Retinal pigment epithelial cell (primary cell): Measurements from ENCODE around the gene ATP5MK.

Experiments
- DNase-seq: peaks from one replicate; pipeline ENCODE4 v3.0.0-alpha.2; 2010; ENCODE audit warnings: low read depth
- H3K4me3 ChIP-seq: 2 replicates; pipeline ENCODE4 v1.5.1; 2011; ENCODE audit warnings: mild to moderate bottlenecking, low read length, control low read depth, moderate library complexity
- TF ChIP-seq, protein P1 (sequence below): conservative IDR thresholded peaks from 2 replicates; pipeline ENCODE4 v1.5.1; 2011; ENCODE audit warnings: low read depth, low read length, control low read depth, inconsistent platforms

Gene ATP5MK

DNA sequence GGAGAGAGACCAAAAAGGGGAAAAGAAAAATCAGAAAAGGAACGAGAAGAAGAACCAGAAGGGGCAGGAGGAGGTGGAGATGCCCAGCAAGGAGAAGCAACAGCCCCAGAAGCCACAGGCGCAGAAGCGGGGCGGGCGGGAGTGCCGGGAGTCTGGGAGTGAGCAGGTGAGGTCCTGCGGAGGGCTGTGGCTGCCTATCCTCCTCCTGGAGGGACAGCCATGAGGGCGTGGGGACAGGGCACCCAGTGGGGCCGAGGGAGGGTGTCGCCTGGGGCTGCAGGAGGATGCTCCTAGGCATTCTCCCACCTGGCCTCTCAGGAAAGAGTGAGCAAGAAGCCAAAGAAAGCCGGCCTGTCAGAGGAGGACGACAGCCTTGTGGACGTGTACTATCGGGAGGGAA is 44.1 kb upstream of the ATP5MK start:
- no peak for DNase-seq
- TF ChIP-seq, protein P1, sequence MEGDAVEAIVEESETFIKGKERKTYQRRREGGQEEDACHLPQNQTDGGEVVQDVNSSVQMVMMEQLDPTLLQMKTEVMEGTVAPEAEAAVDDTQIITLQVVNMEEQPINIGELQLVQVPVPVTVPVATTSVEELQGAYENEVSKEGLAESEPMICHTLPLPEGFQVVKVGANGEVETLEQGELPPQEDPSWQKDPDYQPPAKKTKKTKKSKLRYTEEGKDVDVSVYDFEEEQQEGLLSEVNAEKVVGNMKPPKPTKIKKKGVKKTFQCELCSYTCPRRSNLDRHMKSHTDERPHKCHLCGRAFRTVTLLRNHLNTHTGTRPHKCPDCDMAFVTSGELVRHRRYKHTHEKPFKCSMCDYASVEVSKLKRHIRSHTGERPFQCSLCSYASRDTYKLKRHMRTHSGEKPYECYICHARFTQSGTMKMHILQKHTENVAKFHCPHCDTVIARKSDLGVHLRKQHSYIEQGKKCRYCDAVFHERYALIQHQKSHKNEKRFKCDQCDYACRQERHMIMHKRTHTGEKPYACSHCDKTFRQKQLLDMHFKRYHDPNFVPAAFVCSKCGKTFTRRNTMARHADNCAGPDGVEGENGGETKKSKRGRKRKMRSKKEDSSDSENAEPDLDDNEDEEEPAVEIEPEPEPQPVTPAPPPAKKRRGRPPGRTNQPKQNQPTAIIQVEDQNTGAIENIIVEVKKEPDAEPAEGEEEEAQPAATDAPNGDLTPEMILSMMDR, result no peak

DNA sequence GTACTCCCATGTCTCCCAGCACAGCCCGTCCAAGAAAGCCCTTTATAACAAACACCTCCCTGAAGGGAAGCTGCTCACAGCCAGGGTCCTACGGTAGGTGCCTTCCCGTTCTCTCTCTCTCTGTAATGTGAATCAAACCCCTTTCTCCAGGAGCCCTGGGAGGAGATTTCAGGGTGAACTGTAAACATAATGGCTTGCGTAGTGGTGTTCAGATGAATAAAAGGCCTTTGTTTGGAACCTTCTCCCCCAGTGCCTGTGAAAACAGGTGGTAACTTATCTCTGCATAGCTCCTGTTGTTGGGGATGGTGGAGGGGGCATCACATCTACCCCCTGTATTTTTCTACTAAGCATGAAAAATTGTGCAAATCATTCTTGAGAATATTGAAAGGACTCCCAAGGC is 43.5 kb upstream of the ATP5MK start:
- TF ChIP-seq, protein P1, result no peak
- no peak for DNase-seq
- H3K4me3 ChIP-seq, result no peak overlapping the region

More for the DNA sequence above, 44.1 kb upstream of the ATP5MK start:
- H3K4me3 ChIP-seq, result no peak overlapping the region

DNA sequence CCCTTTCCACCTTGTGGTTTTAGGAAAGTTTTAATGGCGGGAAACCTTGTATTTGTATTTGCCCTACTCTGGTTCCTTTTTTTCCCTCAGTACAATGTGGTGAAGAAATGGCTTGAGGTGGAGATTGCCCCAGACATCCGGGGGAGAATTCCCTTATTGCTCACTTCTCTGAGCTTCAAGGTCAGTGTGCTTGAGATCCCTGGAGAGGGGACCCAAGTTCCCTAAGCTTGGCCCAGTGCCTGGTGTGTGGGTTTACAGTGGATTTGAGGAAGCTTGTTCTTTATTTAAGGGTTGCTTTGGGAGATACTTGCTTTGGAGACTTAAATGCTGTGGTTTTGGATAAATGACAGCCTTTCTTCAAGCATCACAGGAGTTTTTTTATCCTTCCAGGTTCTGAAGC is 37.6 kb upstream of the ATP5MK start:
- H3K4me3 ChIP-seq, result no peak overlapping the region
- no peak for DNase-seq
- TF ChIP-seq, protein P1, result no peak

DNA sequence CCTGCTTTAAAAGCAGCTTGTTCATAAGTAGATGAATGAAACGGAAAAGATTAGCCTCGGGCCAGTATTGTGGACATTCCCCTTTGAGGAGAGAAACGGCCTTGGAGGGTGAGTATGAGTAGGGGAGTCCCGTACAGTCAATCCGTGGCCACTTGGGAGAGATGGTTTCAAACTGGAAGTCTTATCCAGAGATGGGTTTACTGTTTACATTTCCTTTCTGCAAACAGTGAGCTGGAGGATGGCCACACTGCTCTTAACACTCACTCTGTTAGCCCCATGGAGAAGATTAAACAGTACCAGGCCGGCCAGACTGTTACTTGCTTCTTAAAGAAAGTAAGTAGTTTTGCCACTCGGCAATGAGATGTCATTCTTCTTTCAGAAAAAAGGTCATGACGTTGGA is 35.6 kb upstream of the ATP5MK start:
- H3K4me3 ChIP-seq, result no peak overlapping the region
- TF ChIP-seq, protein P1, result no peak
- DNase-seq, result no peak

DNA sequence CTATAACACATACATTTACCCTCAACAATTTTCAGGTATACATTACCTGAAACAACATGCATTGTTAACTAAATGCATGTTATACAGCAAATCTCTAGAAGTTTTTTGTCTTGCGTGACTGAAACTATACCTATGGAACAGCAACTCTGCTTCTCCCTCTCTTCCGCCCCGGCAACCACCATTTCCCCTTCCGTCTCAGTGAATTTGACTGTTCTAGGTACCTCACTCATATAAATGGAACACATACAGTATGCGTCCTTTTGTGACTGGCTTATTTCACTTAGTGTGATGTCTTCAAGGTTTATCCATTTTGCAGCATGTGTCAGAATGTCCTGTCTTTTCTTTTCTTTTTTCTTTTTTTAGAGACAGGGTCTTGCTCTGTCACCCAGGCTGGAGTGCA is 33.4 kb upstream of the ATP5MK start:
- no peak overlapping the region for H3K4me3 ChIP-seq
- TF ChIP-seq, protein P1, result no peak
- DNase-seq, result no peak

DNA sequence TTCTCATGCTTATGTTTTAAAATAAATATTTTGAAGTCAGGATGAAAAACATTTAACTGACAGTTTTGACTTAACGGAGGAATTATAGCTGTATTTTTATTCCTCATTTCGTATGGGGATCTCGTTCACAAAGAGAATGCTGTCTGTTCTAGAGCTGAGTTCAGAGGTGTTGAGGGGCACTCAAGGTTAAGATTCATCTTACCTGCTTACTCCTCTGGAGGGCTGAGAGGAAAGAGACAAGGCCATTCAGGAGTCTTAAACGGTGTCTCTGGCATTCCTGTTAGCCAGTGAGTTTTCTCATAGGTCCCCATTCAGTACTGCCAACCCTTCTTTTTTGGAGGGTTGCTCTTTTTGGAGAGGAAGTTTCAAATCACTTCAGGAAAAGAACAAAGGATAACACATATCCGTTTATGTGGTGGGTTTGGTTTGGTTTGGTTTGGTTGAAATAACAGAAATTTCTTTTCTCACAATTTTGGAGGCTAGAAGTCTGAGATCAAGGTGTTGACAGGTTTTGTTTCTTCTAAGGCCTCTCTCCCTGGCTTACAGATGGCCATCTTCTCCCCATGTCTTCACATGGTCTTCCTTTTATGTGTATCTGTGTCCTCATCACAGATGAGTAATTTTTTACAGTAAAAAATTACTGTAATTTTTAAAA is 32.8 kb upstream of the ATP5MK start:
- TF ChIP-seq, protein P1, result no peak
- no peak for DNase-seq
- no peak overlapping the region for H3K4me3 ChIP-seq

DNA sequence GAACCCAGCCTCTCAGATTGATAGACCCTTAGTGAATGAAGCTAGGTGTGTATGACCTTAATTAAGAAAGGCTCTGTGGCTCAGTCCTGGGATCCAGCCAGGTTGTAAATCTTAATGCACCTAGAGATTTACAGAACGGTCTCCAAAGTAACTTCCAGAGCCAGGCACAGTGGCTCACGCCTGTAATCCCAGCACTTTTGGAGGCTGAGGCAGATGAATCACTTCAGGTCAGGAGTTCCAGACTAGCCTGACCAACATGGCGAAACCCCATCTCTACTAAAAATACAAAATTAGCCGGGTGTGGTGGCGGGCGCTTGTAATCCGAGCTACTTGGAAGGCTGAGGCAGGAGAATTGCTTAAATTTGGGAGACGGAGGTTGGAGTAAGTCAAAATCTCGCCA is 31.6 kb upstream of the ATP5MK start:
- TF ChIP-seq, protein P1, result no peak
- no peak overlapping the region for H3K4me3 ChIP-seq
- no peak for DNase-seq
